BLaER1 (cell line): Measurements from ENCODE around the gene GPR34.

Experiments used
- H3K27ac ChIP-seq: shearing (Covaris generic); formaldehyde crosslinking; 2 replicates; pipeline ENCODE4 v1.8.1; 2022
- H3K27me3 ChIP-seq: shearing (Covaris generic); formaldehyde crosslinking; 2 replicates; pipeline ENCODE4 v1.8.1; 2022
- H3K36me3 ChIP-seq: shearing (Covaris generic); formaldehyde crosslinking; 2 replicates; pipeline ENCODE4 v1.8.1; 2022
- H3K4me1 ChIP-seq: shearing (Covaris generic); formaldehyde crosslinking; 2 replicates; pipeline ENCODE4 v1.8.1; 2022
- H3K4me2 ChIP-seq: shearing (Covaris generic); formaldehyde crosslinking; 2 replicates; pipeline ENCODE4 v1.8.1; 2022
- H3K4me3 ChIP-seq: shearing (Covaris generic); formaldehyde crosslinking; 2 replicates; pipeline ENCODE4 v1.8.1; 2022
- H3K9ac ChIP-seq: shearing (Covaris generic); formaldehyde crosslinking; 2 replicates; pipeline ENCODE4 v1.8.1; 2022
- H3K9me3 ChIP-seq: shearing (Covaris generic); formaldehyde crosslinking; 2 replicates; pipeline ENCODE4 v1.8.1; 2022
- H4K20me1 ChIP-seq: shearing (Covaris generic); formaldehyde crosslinking; 2 replicates; pipeline ENCODE4 v1.8.1; 2022
- Cebpa-rat ChIP-seq: shearing (Covaris generic); IDR thresholded peaks from 2 replicates; pipeline ENCODE4 v1.8.1; 2022

The GPR34 gene

DNA sequence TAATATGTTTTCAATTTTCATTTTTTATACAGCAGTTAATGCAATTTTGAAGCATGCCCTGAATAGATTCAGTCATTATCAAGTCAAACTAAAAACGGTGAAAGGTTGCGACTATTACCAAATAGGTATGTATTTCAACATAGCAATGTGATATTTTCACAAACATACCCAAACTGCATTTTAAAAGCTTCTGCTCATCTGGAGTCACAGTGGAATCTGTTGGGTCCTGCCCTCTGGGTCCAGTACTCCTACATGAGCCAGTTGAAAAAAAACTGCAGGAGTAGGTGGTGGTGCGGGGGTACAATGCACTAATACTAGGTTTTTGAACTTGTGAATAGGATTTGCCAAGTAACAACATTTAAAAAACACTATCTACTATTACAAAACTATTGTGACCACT, 938 bp downstream of the GPR34 start:
- Histone ChIP-seq H3K9me3 (no peaks in the 10 kb centered on the region), H3K27me3 (peaks cover 91% of the 10 kb centered on the region), H3K4me3 (no peak overlapping the region), H4K20me1 (no peaks in the 10 kb centered on the region), H3K4me2 (no peak overlapping the region), H3K27ac (no peak overlapping the region), H3K9ac (no peak overlapping the region), H3K36me3 (no peaks in the 10 kb centered on the region), H3K4me1 (no peaks in the 10 kb centered on the region)
- no peak for TF ChIP-seq Cebpa-rat

DNA sequence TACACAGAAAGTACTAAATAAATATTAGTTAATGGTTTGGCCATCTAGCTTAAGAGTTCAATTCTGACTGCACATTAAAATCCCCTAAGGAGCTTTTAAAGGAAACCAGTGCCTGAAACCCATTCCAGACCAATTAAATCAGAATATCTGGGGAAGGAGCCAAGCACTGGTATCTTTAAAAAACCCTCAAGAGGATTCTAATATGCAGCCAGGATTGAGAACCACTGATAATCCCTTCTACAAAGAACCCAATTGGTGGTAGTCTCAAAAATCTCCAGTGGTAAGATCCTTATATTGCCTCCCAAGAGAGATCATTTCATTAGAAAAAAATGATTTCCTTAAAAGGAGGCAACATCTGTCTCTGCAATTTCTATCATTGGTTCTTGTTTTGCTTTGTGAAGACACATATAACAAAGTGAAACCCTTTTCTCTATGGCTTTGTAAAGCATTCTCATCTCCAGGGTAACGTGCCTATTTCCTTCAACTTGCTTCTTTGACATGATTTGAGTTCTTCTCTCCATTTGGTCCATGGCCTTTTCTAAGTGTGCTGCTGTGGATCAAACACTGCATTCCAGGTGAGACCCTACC, 3.5 kb downstream of the GPR34 start:
- no peak overlapping the region for H3K27ac ChIP-seq
- H3K27me3 ChIP-seq, result peaks cover 88% of the 10 kb centered on the region
- no peaks in the 10 kb centered on the region for H4K20me1 ChIP-seq
- no peaks in the 10 kb centered on the region for H3K9me3 ChIP-seq
- H3K4me3 ChIP-seq, result no peak overlapping the region
- no peak overlapping the region for H3K9ac ChIP-seq
- no peak for TF ChIP-seq Cebpa-rat
- H3K36me3 ChIP-seq, result no peaks in the 10 kb centered on the region
- H3K4me2 ChIP-seq, result no peak overlapping the region
- H3K4me1 ChIP-seq, result no peaks in the 10 kb centered on the region

DNA sequence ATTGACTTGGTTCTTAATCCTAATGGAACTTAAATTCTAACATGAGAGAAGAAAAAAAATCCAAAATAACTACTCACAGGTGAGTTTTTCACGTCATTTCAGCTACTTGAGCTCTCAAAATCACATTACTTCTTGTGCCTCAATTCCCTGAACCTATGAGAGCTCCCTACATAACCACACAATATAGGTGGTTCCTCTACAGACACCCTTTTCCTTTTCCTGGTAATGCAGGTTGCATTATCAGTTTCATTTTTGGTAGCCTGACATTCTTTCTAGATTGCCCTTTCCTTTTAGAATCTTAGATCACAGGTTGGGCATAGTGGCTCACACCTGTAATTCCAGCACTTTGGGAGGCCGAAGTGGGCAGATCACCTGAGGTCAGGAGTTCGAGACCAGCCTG, 4.3 kb downstream of the GPR34 start:
- H3K27me3 ChIP-seq, result peaks cover 88% of the 10 kb centered on the region
- no peak overlapping the region for H3K9ac ChIP-seq
- no peak for TF ChIP-seq Cebpa-rat

DNA sequence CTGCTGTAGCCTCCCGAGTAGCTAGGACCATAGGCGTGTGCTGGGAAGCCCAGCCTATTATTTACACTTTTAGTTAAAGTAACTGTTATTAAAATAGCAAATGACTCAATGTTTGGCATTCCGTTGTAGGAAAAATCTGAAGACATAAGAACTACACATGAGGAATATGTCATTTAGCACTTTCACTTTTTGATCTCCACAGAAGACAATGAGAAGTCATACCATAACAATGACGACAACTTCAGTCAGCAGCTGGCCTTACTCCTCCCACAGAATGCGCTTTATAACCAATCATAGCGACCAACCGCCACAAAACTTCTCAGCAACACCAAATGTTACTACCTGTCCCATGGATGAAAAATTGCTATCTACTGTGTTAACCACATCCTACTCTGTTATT, 6.7 kb downstream of the GPR34 start:
- TF ChIP-seq Cebpa-rat, result no peak
- peaks cover 81% of the 10 kb centered on the region for H3K27me3 ChIP-seq
- H3K27ac ChIP-seq, result no peak overlapping the region
- no peak overlapping the region for H3K4me3 ChIP-seq
- no peaks in the 10 kb centered on the region for H3K4me1 ChIP-seq
- H4K20me1 ChIP-seq, result no peaks in the 10 kb centered on the region
- H3K4me2 ChIP-seq, result no peak overlapping the region
- no peaks in the 10 kb centered on the region for H3K36me3 ChIP-seq
- H3K9me3 ChIP-seq, result no peaks in the 10 kb centered on the region
- no peak overlapping the region for H3K9ac ChIP-seq

More for the DNA sequence above, 4.3 kb downstream of the GPR34 start:
- H3K4me2 ChIP-seq, result no peak overlapping the region
- no peaks in the 10 kb centered on the region for H3K9me3 ChIP-seq
- H3K36me3 ChIP-seq, result no peaks in the 10 kb centered on the region
- no peak overlapping the region for H3K4me3 ChIP-seq
- H4K20me1 ChIP-seq, result no peaks in the 10 kb centered on the region
- no peak overlapping the region for H3K27ac ChIP-seq
- H3K4me1 ChIP-seq, result no peaks in the 10 kb centered on the region

DNA sequence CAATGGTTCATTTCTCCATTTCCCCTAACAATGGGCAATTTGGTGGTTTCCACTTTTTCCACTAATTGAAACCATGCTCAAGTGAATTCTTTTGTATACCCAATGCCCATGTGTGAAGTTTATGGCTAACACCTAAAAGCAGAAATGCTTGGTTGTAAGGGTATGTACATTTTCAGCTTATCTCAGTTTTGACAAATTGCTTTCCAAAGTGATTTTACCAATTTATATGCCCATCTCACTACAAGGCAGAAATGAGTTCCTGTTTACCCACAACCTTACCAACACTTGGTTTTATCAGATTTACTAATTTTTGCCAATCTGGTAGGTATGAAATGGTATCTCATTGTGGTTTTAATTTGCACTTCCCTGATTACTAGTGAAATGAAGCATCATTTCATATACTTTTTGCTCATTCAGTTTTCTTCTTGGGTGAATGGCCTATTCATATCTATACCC, 14.8 kb downstream of the GPR34 start:
- Histone ChIP-seq H3K4me2 (no peak overlapping the region), H3K36me3 (no peaks in the 10 kb centered on the region), H3K9me3 (no peaks in the 10 kb centered on the region), H4K20me1 (no peaks in the 10 kb centered on the region), H3K9ac (no peak overlapping the region), H3K4me3 (no peak overlapping the region), H3K27ac (no peak overlapping the region), H3K27me3 (peaks cover 76% of the 10 kb centered on the region), H3K4me1 (peaks cover 22% of the 10 kb centered on the region)
- no peak for TF ChIP-seq Cebpa-rat

DNA sequence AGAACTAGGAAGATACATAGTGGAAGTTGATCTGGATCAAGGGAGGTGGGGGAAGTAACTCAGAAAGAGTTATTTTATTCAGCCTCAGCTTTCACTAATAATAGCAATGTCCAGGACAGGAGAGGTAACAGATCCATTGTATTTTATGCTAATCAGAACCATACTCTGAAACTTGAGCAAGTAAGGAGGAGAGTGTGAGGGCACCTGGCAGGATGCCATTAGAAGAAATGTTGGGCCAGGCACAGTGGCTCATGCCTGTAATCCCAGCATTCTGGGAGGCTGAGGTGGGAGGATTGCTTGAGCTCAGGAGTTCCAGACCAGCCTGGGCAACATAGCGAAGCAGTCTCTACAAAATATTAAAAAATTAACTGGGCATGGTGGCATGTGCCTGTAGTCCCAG, 16.3 kb downstream of the GPR34 start:
- no peak for TF ChIP-seq Cebpa-rat
- Histone ChIP-seq H4K20me1 (no peaks in the 10 kb centered on the region), H3K27ac (peak overlapping the region; percentile 65; the same call in 1 of the 2 replicates), H3K9ac (no peak overlapping the region), H3K4me3 (no peak overlapping the region), H3K9me3 (no peaks in the 10 kb centered on the region), H3K27me3 (peaks cover 76% of the 10 kb centered on the region), H3K36me3 (no peaks in the 10 kb centered on the region), H3K4me2 (peak overlapping the region; percentile 39), H3K4me1 (peaks cover 22% of the 10 kb centered on the region)

DNA sequence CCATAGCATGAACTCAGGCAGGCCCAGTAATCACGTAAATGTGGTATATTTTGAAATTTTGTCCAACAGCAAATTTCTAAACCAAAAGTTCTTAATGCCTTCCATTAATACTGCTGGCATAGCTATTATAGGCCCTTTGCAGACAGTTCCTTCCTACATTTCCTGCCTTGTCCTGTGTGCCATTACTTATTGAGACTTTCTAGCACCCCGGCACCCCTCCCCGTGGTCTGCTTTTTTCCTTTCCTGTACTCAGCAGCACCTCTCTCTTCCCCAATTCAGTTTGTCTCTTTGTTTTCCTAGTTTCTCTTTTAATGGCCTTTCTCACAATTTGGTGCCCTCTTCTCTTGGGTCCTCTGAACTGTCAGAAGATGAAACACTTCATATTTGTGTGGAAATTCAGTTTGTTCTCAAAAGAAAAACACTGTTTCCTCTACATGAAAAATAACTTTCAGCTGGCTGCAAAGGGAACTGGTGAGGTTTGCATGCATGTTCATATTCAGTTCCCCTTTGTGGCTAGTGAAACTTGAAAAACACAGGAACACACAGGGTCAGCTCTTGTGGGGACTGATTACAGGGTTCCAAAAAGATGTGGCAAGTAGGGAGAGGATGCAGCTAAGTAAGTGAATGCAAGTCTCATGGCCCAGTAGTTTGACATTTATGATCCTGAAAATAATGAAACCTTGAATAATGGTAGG, 17.1 kb downstream of the GPR34 start:
- TF ChIP-seq Cebpa-rat, result no peak
- H3K4me1 ChIP-seq, result peaks cover 22% of the 10 kb centered on the region
- peak overlapping the region; percentile 39 for H3K4me2 ChIP-seq
- H4K20me1 ChIP-seq, result peaks cover 6% of the 10 kb centered on the region; the same call in 1 of the 2 replicates
- no peak overlapping the region for H3K9ac ChIP-seq
- no peaks in the 10 kb centered on the region for H3K36me3 ChIP-seq
- no peak overlapping the region for H3K4me3 ChIP-seq
- no peaks in the 10 kb centered on the region for H3K9me3 ChIP-seq
- peaks cover 83% of the 10 kb centered on the region for H3K27me3 ChIP-seq
- H3K27ac ChIP-seq, result peak overlapping the region; percentile 65

DNA sequence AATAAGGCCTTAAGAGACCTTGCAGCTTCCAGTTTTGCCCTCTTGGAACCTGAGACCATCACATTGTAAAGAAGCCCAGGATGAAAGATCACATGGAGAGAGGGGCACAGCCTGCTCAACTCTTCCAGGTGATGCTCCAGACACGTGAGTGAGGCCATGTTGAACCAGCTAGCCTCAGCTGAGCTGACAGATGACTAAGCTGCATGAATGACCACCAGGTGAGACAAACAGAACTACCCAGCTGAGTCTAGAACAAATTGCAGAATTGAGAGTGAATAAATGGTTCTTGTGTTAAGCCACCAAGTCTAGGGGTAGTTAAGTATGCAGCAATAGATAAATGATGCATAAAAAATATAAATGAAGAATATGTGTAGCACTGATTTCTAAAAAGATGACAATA, 18.4 kb downstream of the GPR34 start:
- peaks cover 22% of the 10 kb centered on the region for H3K4me1 ChIP-seq
- no peak overlapping the region for H3K4me3 ChIP-seq
- TF ChIP-seq Cebpa-rat, result no peak
- H3K9me3 ChIP-seq, result no peaks in the 10 kb centered on the region
- H4K20me1 ChIP-seq, result peaks cover 9% of the 10 kb centered on the region; the same call in 1 of the 2 replicates
- H3K27ac ChIP-seq, result no peak overlapping the region
- no peak overlapping the region for H3K9ac ChIP-seq
- H3K27me3 ChIP-seq, result peaks cover 87% of the 10 kb centered on the region
- no peaks in the 10 kb centered on the region for H3K36me3 ChIP-seq
- no peak overlapping the region for H3K4me2 ChIP-seq

DNA sequence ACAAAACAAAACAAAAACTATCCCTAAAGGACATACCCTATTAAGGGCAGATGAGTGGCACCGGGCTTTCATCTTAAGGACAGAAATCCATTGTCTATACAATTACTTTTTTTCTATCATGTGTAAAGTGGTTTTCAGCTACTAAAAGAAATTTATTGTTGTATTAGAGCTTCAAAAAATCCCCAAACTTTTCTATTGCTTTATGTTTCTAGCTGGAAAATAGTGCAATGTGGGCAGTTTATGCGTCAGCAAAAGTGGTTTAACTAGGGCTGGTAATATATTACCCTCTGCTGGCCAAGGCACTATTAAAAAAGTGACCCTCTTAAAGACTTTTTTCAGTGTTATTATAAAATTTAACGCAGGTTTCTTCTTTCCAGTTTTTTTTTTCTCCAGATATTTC, 19.7 kb downstream of the GPR34 start:
- H3K9ac ChIP-seq, result no peak overlapping the region
- H3K27me3 ChIP-seq, result peaks cover 89% of the 10 kb centered on the region
- H3K4me2 ChIP-seq, result no peak overlapping the region
- no peak overlapping the region for H3K4me3 ChIP-seq
- no peaks in the 10 kb centered on the region for H3K36me3 ChIP-seq
- no peak overlapping the region for H3K27ac ChIP-seq
- peaks cover 9% of the 10 kb centered on the region; the same call in 1 of the 2 replicates for H4K20me1 ChIP-seq
- peaks cover 22% of the 10 kb centered on the region for H3K4me1 ChIP-seq
- TF ChIP-seq Cebpa-rat, result no peak
- no peaks in the 10 kb centered on the region for H3K9me3 ChIP-seq

DNA sequence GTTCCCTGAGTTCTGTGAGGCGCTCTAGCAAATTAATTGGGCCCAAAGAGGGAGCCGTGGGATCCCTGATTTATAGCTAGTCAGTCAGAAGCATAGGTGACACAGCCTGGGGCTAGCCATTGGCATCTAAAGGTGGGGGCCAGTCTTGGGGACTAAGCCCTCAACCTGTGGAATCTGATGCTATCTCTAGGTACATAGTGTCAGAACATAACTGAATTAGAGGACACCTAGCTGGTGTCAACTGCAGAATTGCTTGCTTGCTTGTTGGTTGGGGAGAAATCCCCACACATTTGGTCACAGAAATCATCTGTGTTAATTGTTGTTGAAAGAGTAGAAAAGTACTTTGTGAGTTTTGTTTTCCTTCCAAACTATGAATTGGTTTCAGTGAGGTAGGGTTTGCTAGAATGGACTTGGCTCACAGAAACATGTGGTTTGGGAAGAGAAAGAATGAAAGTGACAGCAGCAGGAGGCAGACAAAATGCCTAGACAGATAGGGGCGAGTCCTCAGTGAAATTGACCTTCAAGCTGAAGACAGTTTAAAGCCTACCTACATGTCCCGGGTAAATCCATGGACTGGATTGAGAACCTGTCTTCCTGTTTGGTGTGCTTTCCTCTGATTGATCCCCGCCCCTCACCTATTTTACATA, 22.4 kb downstream of the GPR34 start:
- no peaks in the 10 kb centered on the region for H3K9me3 ChIP-seq
- H3K4me2 ChIP-seq, result no peak overlapping the region
- no peak for TF ChIP-seq Cebpa-rat
- no peaks in the 10 kb centered on the region for H3K36me3 ChIP-seq
- H3K27me3 ChIP-seq, result peaks cover 89% of the 10 kb centered on the region
- no peak overlapping the region for H3K4me3 ChIP-seq
- peaks cover 9% of the 10 kb centered on the region; the same call in 1 of the 2 replicates for H4K20me1 ChIP-seq
- peaks cover 6% of the 10 kb centered on the region for H3K4me1 ChIP-seq
- no peak overlapping the region for H3K27ac ChIP-seq
- no peak overlapping the region for H3K9ac ChIP-seq
